WTC11 (cell line): ENCODE results near the gene GNB5. TPM values are rescaled to one million over a fixed set of nuclear protein-coding genes. Genes with fewer than 3 reads are reported as not detected.

ENCODE experiments used
- ATAC-seq: fragments of 200-7000 bp; cut with Tn5 transposase; 2 replicates; pipeline ENCODE4 v1.10.0; 2021; ENCODE audit warnings: mild to moderate bottlenecking, moderate library complexity
- CTCF ChIA-PET: fragments of 300-600 bp; sonication (Branson Sonifier 250); formaldehyde crosslinking; loops from one replicate; lab custom pipeline; 2021; ENCODE audit warnings: antibody characterized with exemption; lab: Charles Lee
- POLR2A ChIA-PET: fragments of 350-600 bp; sonication (Branson Sonifier 250); formaldehyde crosslinking; loops from one replicate; lab custom pipeline; 2021; ENCODE audit warnings: antibody characterized with exemption; lab: Charles Lee
- DNase-seq: peaks from one replicate; pipeline ENCODE4 v3.0.0; 2021; ENCODE audit warnings: low spot score
- H3K27ac Mint-ChIP-seq: 2 replicates; pipeline ENCODE4 v1.8.0; 2021; ENCODE audit warnings: mixed read lengths
- H3K27me3 Mint-ChIP-seq: 2 replicates; pipeline ENCODE4 v1.8.0; 2021; ENCODE audit warnings: low read depth, mild to moderate bottlenecking, moderate library complexity, mixed read lengths
- H3K36me3 Mint-ChIP-seq: 2 replicates; pipeline ENCODE4 v1.8.0; 2021; ENCODE audit warnings: mixed read lengths
- H3K4me1 Mint-ChIP-seq: 2 replicates; pipeline ENCODE4 v1.8.0; 2022; ENCODE audit warnings: mixed read lengths
- H3K4me3 Mint-ChIP-seq: 2 replicates; pipeline ENCODE4 v1.8.0; 2021; ENCODE audit warnings: mild to moderate bottlenecking, moderate library complexity, mixed read lengths
- H3K9me3 Mint-ChIP-seq: 2 replicates; pipeline ENCODE4 v1.8.0; 2021; ENCODE audit warnings: mixed read lengths
- CREB1 ChIP-seq: sonication (generic); formaldehyde crosslinking; IDR thresholded peaks from 2 replicates; pipeline ENCODE4 v1.8.0; 2023; ENCODE audit warnings: mild to moderate bottlenecking, missing genetic modification reagents
- ELF4 ChIP-seq: sonication (generic); formaldehyde crosslinking; IDR thresholded peaks from 2 replicates; pipeline ENCODE4 v1.8.1; 2022; ENCODE audit warnings: low read depth, mild to moderate bottlenecking, moderate library complexity, missing genetic modification reagents
- FOXK1 ChIP-seq: sonication (generic); formaldehyde crosslinking; IDR thresholded peaks from 2 replicates; pipeline ENCODE4 v1.8.0; 2022; ENCODE audit warnings: mild to moderate bottlenecking, moderate library complexity, missing genetic modification reagents
- GABPB1 ChIP-seq: sonication (generic); formaldehyde crosslinking; IDR thresholded peaks from 2 replicates; pipeline ENCODE4 v1.8.1; 2023; ENCODE audit warnings: mild to moderate bottlenecking, missing genetic modification reagents
- GTF2I ChIP-seq: fragments of 250-450 bp; sonication (Bioruptor Pico); conservative IDR thresholded peaks from 2 replicates; pipeline ENCODE4 v1.4.0; 2021; ENCODE audit warnings: mild to moderate bottlenecking
- JUN ChIP-seq: sonication (generic); formaldehyde crosslinking; IDR thresholded peaks from 2 replicates; pipeline ENCODE4 v1.8.0; 2023; ENCODE audit warnings: mild to moderate bottlenecking, missing genetic modification reagents
- SMAD3 ChIP-seq: sonication (generic); formaldehyde crosslinking; IDR thresholded peaks from 2 replicates; pipeline ENCODE4 v1.8.0; 2022; ENCODE audit warnings: missing genetic modification reagents, mild to moderate bottlenecking, borderline replicate concordance
- ZNF121 ChIP-seq: sonication (generic); formaldehyde crosslinking; IDR thresholded peaks from 2 replicates; pipeline ENCODE4 v1.8.0; 2023; ENCODE audit warnings: missing genetic modification reagents
- ZNF317 ChIP-seq: sonication (generic); formaldehyde crosslinking; IDR thresholded peaks from 2 replicates; pipeline ENCODE4 v1.8.1; 2023; ENCODE audit warnings: low read depth, mild to moderate bottlenecking, moderate library complexity, missing genetic modification reagents, borderline replicate concordance
- ZNF396 ChIP-seq: fragments of 250-450 bp; sonication (Bioruptor Pico); IDR thresholded peaks from 2 replicates; pipeline ENCODE4 v1.8.0; 2021; ENCODE audit warnings: mild to moderate bottlenecking, moderate library complexity, borderline replicate concordance
- total RNA-seq: library from RNA; stranded (reverse); gene quantifications from 3 replicates; pipeline ENCODE4 v1.2.3, GENCODE V29; 2021
- TF ChIP-seq, protein P1 (sequence below): fragments of 200-600 bp; IDR thresholded peaks from 2 replicates; pipeline ENCODE4 v1.8.0; 2022; ENCODE audit warnings: antibody characterized with exemption
- TF ChIP-seq, protein P2 (sequence below): sonication (generic); formaldehyde crosslinking; IDR thresholded peaks from 2 replicates; pipeline ENCODE4 v1.8.1; 2023; ENCODE audit warnings: mild to moderate bottlenecking, missing genetic modification reagents, moderate library complexity
- TF ChIP-seq, protein P3 (sequence below): sonication (generic); formaldehyde crosslinking; IDR thresholded peaks from 2 replicates; pipeline ENCODE4 v1.8.1; 2022; ENCODE audit warnings: mild to moderate bottlenecking, moderate library complexity, missing genetic modification reagents
- TF ChIP-seq, protein P4 (sequence below): sonication (generic); formaldehyde crosslinking; IDR thresholded peaks from 2 replicates; pipeline ENCODE4 v1.8.1; 2023; ENCODE audit warnings: mild to moderate bottlenecking, moderate library complexity, missing genetic modification reagents
- TF ChIP-seq, protein P5 (sequence below): sonication (generic); formaldehyde crosslinking; IDR thresholded peaks from 2 replicates; pipeline ENCODE4 v1.8.1; 2022; ENCODE audit warnings: low read depth, mild to moderate bottlenecking, moderate library complexity, missing genetic modification reagents, borderline replicate concordance
- TF ChIP-seq, protein P6 (sequence below): fragments of 250-450 bp; sonication (Bioruptor Pico); IDR thresholded peaks from 2 replicates; pipeline ENCODE4 v1.9.0; 2021; ENCODE audit warnings: mild to moderate bottlenecking
- TF ChIP-seq, protein P7 (sequence below): fragments of 250-450 bp; sonication (Bioruptor Pico); conservative IDR thresholded peaks from 2 replicates; pipeline ENCODE4 v1.9.0; 2021; ENCODE audit warnings: mild to moderate bottlenecking
- TF ChIP-seq, protein P8 (sequence below): sonication (generic); formaldehyde crosslinking; IDR thresholded peaks from 2 replicates; pipeline ENCODE4 v1.8.1; 2023; ENCODE audit warnings: mild to moderate bottlenecking, missing genetic modification reagents

The GNB5 gene
- total RNA-seq, 1 experiment from 2014 or later: 37.0 TPM

DNA sequence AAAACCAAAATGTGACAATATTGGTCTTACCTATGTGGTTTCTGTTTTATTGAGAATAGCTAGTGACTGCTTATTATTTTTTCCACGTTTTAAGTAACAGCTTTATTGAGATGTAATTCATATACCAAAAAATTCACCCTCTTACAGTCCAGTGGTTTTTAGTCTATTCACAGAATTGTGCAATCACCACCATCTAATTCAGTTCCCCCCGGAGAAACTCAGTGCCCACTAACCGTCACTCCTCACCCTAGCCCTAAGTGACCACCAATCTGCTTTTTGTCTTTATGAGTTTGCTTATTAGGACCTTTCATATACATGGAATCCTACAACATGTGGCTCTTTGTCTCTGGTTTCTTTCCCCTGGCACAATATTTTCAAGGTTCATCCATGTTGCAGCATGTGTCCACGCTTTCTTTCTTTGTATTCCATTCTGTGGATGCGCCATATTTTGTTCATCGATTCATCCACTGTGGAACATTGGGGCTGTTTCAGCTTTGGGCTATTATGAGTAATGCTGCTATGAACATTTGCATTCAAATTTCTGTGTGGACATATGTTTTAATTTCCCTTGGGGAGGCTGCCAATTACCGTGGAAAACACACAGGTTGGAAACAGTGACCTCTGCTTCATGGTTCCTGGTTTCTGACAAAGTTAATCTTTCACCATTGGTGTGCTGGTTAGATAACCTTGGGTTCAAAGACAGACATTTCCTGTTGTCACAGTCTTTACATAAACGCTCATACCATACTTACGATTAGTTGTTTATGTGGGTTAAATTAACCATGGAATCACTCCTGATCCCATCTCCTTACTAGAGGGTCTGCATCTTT, 75.4 kb downstream of the GNB5 start:
- no peak for DNase-seq
- Mint-ChIP-seq H3K36me3 (no peaks in the 10 kb centered on the region), H3K4me1 (peaks cover 24% of the 10 kb centered on the region), H3K27me3 (peaks cover 42% of the 10 kb centered on the region), H3K4me3 (no peak overlapping the region), H3K27ac (no peak overlapping the region), H3K9me3 (no peaks in the 10 kb centered on the region)
- no peak for ATAC-seq
- ChIA-PET CTCF (no interaction called here), POLR2A (no interaction called here)
- TF ChIP-seq GTF2I (CRISPR knock-in tag) (no peak), GABPB1 (CRISPR knock-in tag) (no peak), SMAD3 (no peak), FOXK1 (no peak)
- TF ChIP-seq, protein P1, sequence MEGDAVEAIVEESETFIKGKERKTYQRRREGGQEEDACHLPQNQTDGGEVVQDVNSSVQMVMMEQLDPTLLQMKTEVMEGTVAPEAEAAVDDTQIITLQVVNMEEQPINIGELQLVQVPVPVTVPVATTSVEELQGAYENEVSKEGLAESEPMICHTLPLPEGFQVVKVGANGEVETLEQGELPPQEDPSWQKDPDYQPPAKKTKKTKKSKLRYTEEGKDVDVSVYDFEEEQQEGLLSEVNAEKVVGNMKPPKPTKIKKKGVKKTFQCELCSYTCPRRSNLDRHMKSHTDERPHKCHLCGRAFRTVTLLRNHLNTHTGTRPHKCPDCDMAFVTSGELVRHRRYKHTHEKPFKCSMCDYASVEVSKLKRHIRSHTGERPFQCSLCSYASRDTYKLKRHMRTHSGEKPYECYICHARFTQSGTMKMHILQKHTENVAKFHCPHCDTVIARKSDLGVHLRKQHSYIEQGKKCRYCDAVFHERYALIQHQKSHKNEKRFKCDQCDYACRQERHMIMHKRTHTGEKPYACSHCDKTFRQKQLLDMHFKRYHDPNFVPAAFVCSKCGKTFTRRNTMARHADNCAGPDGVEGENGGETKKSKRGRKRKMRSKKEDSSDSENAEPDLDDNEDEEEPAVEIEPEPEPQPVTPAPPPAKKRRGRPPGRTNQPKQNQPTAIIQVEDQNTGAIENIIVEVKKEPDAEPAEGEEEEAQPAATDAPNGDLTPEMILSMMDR: no peak
- TF ChIP-seq, protein P2, sequence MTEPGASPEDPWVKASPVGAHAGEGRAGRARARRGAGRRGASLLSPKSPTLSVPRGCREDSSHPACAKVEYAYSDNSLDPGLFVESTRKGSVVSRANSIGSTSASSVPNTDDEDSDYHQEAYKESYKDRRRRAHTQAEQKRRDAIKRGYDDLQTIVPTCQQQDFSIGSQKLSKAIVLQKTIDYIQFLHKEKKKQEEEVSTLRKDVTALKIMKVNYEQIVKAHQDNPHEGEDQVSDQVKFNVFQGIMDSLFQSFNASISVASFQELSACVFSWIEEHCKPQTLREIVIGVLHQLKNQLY (CRISPR knock-in tag): no peak

DNA sequence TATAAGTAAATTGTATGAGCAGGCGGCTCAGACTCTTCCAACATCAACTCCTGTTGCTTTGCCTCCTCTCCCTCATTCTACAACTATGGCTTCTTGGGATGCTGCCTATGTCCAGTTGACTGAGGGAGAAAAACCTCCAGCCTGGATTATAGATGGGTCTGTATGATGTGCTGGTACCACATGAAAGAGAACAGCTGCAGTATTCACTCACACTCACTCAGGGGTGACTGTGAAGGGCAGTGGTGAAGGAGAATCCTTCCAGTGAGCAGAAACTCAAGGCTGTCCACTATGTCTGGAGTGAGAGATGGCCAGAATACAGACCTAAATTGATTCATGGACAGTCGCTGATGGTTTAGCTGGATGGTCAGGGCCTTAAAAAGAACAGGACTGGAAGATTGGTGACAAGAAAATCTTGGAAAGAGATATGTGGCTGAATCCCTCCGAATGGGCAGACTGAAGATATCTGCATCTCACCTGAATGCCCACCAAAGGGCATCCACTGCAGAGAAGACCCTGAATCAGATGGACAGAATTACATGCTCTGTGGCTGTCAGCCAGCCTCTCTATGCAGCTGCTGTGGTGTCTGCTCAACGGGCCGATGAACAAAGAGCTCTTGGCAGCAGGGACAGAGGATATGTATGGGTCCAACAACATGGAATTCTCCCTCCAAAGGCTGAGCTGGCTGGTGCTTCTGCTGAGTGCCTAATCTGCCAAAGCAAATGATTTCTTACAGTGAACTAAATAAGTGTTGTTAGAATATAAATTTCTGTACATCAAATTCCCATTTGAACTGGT, 76.7 kb downstream of the GNB5 start:
- DNase-seq (no peak), ATAC-seq (no peak)
- Mint-ChIP-seq H3K4me1 (peaks cover 26% of the 10 kb centered on the region), H3K4me3 (no peak overlapping the region), H3K27me3 (peaks cover 54% of the 10 kb centered on the region)
- ChIA-PET CTCF (interaction anchor here (0.6 to 5.3 kb wide), 3 partner anchors 34 to 94 kb away, joined by 3 to 32 read pairs (median 4); no protein-coding TSS in a partner anchor), POLR2A (interaction anchor here (0.5 kb wide), 1 partner anchor 949 kb away, joined by 3 read pairs; no protein-coding TSS in a partner anchor)
- TF ChIP-seq, protein P2 (CRISPR knock-in tag): no peak
- TF ChIP-seq CREB1 (CRISPR knock-in tag) (no peak), ZNF317 (CRISPR knock-in tag) (no peak), JUN (CRISPR knock-in tag) (no peak), ZNF396 (no peak), ELF4 (CRISPR knock-in tag) (no peak), ZNF121 (CRISPR knock-in tag) (no peak)
- TF ChIP-seq, protein P3, sequence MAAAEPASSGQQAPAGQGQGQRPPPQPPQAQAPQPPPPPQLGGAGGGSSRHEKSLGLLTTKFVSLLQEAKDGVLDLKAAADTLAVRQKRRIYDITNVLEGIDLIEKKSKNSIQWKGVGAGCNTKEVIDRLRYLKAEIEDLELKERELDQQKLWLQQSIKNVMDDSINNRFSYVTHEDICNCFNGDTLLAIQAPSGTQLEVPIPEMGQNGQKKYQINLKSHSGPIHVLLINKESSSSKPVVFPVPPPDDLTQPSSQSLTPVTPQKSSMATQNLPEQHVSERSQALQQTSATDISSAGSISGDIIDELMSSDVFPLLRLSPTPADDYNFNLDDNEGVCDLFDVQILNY (CRISPR knock-in tag): no peak
- TF ChIP-seq, protein P4, sequence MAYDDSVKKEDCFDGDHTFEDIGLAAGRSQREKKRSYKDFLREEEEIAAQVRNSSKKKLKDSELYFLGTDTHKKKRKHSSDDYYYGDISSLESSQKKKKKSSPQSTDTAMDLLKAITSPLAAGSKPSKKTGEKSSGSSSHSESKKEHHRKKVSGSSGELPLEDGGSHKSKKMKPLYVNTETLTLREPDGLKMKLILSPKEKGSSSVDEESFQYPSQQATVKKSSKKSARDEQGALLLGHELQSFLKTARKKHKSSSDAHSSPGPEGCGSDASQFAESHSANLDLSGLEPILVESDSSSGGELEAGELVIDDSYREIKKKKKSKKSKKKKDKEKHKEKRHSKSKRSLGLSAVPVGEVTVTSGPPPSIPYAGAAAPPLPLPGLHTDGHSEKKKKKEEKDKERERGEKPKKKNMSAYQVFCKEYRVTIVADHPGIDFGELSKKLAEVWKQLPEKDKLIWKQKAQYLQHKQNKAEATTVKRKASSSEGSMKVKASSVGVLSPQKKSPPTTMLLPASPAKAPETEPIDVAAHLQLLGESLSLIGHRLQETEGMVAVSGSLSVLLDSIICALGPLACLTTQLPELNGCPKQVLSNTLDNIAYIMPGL (CRISPR knock-in tag): no peak
- TF ChIP-seq, protein P5, sequence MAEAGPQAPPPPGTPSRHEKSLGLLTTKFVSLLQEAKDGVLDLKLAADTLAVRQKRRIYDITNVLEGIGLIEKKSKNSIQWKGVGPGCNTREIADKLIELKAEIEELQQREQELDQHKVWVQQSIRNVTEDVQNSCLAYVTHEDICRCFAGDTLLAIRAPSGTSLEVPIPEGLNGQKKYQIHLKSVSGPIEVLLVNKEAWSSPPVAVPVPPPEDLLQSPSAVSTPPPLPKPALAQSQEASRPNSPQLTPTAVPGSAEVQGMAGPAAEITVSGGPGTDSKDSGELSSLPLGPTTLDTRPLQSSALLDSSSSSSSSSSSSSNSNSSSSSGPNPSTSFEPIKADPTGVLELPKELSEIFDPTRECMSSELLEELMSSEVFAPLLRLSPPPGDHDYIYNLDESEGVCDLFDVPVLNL (CRISPR knock-in tag): no peak
- TF ChIP-seq, protein P6, sequence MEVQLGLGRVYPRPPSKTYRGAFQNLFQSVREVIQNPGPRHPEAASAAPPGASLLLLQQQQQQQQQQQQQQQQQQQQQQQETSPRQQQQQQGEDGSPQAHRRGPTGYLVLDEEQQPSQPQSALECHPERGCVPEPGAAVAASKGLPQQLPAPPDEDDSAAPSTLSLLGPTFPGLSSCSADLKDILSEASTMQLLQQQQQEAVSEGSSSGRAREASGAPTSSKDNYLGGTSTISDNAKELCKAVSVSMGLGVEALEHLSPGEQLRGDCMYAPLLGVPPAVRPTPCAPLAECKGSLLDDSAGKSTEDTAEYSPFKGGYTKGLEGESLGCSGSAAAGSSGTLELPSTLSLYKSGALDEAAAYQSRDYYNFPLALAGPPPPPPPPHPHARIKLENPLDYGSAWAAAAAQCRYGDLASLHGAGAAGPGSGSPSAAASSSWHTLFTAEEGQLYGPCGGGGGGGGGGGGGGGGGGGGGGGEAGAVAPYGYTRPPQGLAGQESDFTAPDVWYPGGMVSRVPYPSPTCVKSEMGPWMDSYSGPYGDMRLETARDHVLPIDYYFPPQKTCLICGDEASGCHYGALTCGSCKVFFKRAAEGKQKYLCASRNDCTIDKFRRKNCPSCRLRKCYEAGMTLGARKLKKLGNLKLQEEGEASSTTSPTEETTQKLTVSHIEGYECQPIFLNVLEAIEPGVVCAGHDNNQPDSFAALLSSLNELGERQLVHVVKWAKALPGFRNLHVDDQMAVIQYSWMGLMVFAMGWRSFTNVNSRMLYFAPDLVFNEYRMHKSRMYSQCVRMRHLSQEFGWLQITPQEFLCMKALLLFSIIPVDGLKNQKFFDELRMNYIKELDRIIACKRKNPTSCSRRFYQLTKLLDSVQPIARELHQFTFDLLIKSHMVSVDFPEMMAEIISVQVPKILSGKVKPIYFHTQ: no peak
- TF ChIP-seq, protein P7, sequence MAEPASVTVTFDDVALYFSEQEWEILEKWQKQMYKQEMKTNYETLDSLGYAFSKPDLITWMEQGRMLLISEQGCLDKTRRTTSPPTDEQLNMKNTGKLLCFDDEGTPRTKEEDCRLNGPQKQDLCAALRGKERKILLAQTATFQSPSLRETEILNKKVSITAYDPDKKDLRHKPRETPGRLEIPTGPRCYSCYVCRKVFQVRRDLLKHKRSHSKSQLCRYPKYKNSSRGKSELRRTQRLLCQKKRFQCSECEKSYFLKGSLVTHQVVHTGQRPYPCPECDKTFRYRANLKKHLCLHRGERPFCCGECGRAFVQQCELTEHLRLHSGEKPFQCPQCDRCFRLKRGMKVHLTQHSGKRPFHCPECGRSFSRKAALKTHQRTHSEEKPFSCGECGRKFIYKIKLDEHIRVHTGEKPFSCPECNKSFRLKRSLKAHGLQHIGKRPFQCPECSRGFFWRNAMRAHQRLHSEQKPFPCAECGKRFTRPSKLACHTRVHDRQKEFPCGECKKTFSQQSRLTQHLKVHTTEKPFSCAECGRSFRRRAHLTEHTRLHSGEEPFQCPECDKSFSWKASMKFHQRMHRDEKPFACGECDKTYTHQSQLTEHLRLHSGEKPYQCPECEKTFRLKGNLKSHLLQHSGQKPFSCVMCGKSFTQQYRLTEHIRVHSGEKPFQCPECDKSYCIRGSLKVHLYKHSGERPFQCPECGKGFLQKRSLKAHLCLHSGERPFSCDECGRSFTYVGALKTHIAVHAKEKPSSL (CRISPR knock-in tag): no peak
- TF ChIP-seq, protein P8, sequence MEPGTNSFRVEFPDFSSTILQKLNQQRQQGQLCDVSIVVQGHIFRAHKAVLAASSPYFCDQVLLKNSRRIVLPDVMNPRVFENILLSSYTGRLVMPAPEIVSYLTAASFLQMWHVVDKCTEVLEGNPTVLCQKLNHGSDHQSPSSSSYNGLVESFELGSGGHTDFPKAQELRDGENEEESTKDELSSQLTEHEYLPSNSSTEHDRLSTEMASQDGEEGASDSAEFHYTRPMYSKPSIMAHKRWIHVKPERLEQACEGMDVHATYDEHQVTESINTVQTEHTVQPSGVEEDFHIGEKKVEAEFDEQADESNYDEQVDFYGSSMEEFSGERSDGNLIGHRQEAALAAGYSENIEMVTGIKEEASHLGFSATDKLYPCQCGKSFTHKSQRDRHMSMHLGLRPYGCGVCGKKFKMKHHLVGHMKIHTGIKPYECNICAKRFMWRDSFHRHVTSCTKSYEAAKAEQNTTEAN (CRISPR knock-in tag): no peak
- TF ChIP-seq, all 79 proteins: peak for 0
- H3K36me3 Mint-ChIP-seq: no peaks in the 10 kb centered on the region
- H3K9me3 Mint-ChIP-seq: no peaks in the 10 kb centered on the region
- no peak overlapping the region for H3K27ac Mint-ChIP-seq
